ENCODE results near the gene TDRD6. TPM values are rescaled to one million over a fixed set of nuclear protein-coding genes. Genes with fewer than 3 reads are reported as not detected.
"Not testable (repeated sequence)": the region's sequence is repeated elsewhere in the genome, so short reads cannot be mapped to it uniquely, and the experiment has no call there.

The TDRD6 gene
- total RNA-seq, 1 donor = 0.36 TPM

DNA sequence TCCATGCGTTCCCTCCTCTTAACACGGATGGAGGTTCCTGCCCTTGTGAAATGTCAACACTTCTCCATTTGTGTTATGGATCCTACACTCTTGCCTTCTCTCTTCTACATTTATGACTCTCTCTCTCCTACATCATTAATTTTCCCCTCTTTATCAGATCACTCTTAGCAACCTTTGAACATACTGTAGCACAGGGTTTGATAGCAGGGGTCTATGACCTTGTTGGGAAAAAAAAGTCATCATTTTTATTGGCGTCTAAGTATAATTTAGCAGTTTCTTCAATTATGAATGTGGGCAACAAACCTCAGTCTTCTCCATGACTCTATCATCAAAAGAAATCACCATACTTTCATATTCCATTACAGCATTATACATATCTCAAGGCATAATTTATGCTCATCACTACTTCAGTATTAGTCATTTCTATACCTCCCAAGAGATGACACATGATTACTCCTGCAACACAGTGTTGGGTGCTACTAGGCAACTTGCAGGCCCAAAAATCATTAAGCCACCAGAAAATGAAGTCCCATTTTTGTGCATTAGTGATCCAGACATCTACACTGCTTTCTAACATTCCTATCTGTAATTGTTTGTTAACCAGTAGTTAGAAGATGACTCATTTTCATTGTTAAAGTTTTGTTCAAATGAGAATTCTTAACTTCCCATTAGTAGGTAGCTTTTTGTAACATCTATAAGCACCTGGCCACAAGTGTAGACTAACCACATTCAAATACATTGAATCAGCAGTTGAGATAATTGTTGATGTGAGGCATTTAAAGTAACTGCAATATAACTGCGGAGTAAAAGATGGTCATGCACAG lies 44.5 kb upstream of the TDRD6 start:
- Histone ChIP-seq H3K27me3 (ENCODE audit: insufficient read depth, low read length) (no peaks in the 10 kb centered on the region), H3K9me3 (ENCODE audit: low read depth, low read length) (no peaks in the 10 kb centered on the region), H3K36me3 (ENCODE audit: insufficient read depth, low read length) (no peaks in the 10 kb centered on the region), H2AFZ (ENCODE audit: low read length) (no peak overlapping the region), H3K4me3 (ENCODE audit: insufficient read depth, low read length) (no peak overlapping the region), H3K27ac (ENCODE audit: low read depth, low read length) (no peak overlapping the region), H3K4me2 (ENCODE audit: insufficient read depth, low read length) (no peak overlapping the region), H4K20me1 (ENCODE audit: insufficient read depth, low read length) (no peaks in the 10 kb centered on the region), H3K79me2 (ENCODE audit: insufficient read depth, low read length) (no peaks in the 10 kb centered on the region), H3K4me1 (ENCODE audit: insufficient read depth, low read length) (no peaks in the 10 kb centered on the region)
- no peak for DNase-seq (ENCODE audit: insufficient read length, low spot score, missing footprints)
- TF ChIP-seq, protein P1, sequence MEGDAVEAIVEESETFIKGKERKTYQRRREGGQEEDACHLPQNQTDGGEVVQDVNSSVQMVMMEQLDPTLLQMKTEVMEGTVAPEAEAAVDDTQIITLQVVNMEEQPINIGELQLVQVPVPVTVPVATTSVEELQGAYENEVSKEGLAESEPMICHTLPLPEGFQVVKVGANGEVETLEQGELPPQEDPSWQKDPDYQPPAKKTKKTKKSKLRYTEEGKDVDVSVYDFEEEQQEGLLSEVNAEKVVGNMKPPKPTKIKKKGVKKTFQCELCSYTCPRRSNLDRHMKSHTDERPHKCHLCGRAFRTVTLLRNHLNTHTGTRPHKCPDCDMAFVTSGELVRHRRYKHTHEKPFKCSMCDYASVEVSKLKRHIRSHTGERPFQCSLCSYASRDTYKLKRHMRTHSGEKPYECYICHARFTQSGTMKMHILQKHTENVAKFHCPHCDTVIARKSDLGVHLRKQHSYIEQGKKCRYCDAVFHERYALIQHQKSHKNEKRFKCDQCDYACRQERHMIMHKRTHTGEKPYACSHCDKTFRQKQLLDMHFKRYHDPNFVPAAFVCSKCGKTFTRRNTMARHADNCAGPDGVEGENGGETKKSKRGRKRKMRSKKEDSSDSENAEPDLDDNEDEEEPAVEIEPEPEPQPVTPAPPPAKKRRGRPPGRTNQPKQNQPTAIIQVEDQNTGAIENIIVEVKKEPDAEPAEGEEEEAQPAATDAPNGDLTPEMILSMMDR (IDR thresholded peaks at IDR 0.05; ENCODE audit: extremely low read depth, low read depth, low read length) = no peak

DNA sequence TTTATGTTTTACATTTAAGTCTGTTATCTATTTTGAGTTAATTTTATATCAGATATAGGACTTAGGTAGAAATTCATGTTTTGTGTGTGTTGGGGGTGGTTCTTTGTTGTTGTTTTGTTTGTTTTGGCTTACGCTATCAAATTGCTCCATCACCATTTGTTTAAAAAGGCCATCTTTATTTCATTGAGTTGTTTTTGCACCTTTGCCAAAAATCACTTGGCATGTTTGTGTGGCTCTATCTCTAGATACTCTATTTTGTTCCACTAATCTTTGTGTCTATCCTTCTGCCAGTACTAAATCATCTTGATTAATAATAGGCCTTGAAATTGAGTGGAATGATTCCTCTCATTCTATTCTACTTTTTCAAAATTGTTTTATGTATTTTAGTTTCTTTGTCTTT lies 42.4 kb upstream of the TDRD6 start:
- Histone ChIP-seq H3K27me3 (ENCODE audit: insufficient read depth, low read length) (no peaks in the 10 kb centered on the region), H3K4me2 (ENCODE audit: insufficient read depth, low read length) (no peak overlapping the region), H3K4me3 (ENCODE audit: insufficient read depth, low read length) (no peak overlapping the region), H2AFZ (ENCODE audit: low read length) (no peak overlapping the region), H4K20me1 (ENCODE audit: insufficient read depth, low read length) (no peaks in the 10 kb centered on the region), H3K9me3 (ENCODE audit: low read depth, low read length) (no peaks in the 10 kb centered on the region), H3K36me3 (ENCODE audit: insufficient read depth, low read length) (no peaks in the 10 kb centered on the region), H3K79me2 (ENCODE audit: insufficient read depth, low read length) (no peaks in the 10 kb centered on the region), H3K27ac (ENCODE audit: low read depth, low read length) (no peak overlapping the region), H3K4me1 (ENCODE audit: insufficient read depth, low read length) (no peaks in the 10 kb centered on the region)
- no peak for DNase-seq (ENCODE audit: insufficient read length, low spot score, missing footprints)
- TF ChIP-seq, protein P1 (IDR thresholded peaks at IDR 0.05; ENCODE audit: extremely low read depth, low read depth, low read length) = no peak

DNA sequence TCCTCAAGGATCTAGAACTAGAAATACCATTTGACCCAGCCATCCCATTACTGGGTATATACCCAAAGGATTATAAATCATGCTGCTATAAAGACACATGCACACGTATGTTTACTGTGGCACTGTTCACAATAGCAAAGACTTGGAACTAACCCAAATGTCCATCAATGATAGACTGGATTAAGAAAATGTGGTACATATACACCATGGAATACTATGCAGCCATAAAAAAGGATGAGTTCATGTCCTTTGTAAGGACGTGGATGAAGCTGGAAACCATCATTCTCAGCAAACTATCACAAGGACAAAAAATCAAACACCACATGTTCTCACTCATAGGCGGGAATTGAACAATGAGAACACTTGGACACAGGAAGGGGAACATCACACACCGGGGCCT lies 39.6 kb upstream of the TDRD6 start:
- not testable (repeated sequence) for H3K27me3 ChIP-seq (ENCODE audit: insufficient read depth, low read length); DNase-seq (ENCODE audit: insufficient read length, low spot score, missing footprints); H3K4me1 ChIP-seq (ENCODE audit: insufficient read depth, low read length); H3K27ac ChIP-seq (ENCODE audit: low read depth, low read length); H4K20me1 ChIP-seq (ENCODE audit: insufficient read depth, low read length); H2AFZ ChIP-seq (ENCODE audit: low read length); H3K4me2 ChIP-seq (ENCODE audit: insufficient read depth, low read length); H3K9me3 ChIP-seq (ENCODE audit: low read depth, low read length); H3K79me2 ChIP-seq (ENCODE audit: insufficient read depth, low read length); H3K4me3 ChIP-seq (ENCODE audit: insufficient read depth, low read length); H3K36me3 ChIP-seq (ENCODE audit: insufficient read depth, low read length)

DNA sequence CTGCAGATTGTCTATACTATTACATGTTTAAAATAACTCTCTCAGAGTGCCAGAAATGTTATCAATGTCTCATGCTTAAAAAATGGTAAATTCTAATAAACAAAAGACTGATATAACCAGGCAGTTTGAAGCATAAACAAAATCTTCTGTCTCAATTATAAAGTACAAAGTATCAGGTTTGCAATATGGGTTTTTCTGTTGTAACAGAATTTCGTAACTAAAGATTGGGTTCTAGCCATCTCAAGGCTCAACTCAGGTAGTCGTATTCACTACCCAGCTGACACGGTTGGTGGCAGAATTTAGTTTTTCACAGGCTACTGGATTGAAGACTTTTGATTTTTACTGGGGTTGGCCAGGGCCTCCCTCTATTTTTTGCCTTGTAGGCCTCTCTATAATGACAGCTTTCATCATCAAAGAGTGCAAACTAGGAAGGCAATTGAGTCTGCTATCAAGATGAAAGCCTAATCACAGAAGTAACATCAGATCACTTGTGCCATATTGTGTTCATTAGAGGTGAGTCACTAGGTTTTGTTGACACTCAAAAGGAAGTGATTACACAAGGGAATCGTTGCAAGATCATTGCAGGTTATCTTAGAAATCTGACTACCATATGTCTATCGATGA lies 38.7 kb upstream of the TDRD6 start:
- Histone ChIP-seq H3K27ac (ENCODE audit: low read depth, low read length) (no peak overlapping the region), H2AFZ (ENCODE audit: low read length) (no peak overlapping the region), H3K79me2 (ENCODE audit: insufficient read depth, low read length) (no peaks in the 10 kb centered on the region), H3K4me2 (ENCODE audit: insufficient read depth, low read length) (no peak overlapping the region), H3K4me3 (ENCODE audit: insufficient read depth, low read length) (no peak overlapping the region), H3K9me3 (ENCODE audit: low read depth, low read length) (no peaks in the 10 kb centered on the region), H4K20me1 (ENCODE audit: insufficient read depth, low read length) (no peaks in the 10 kb centered on the region), H3K4me1 (ENCODE audit: insufficient read depth, low read length) (peaks cover 6% of the 10 kb centered on the region), H3K27me3 (ENCODE audit: insufficient read depth, low read length) (no peaks in the 10 kb centered on the region), H3K36me3 (ENCODE audit: insufficient read depth, low read length) (no peaks in the 10 kb centered on the region)
- TF ChIP-seq, protein P1 (IDR thresholded peaks at IDR 0.05; ENCODE audit: extremely low read depth, low read depth, low read length) = no peak
- no peak for DNase-seq (ENCODE audit: insufficient read length, low spot score, missing footprints)

Measured in osteoblast (primary cell).